Glutamatergic neuron (in vitro differentiated cells): ENCODE data around the gene KCTD10. TPM values are rescaled to one million over a fixed set of nuclear protein-coding genes. Genes with fewer than 3 reads are reported as not detected.
A peak's percentile ranks its signal among the peaks of the same experiment; 100 is the strongest.

Source experiments
- DNase-seq: peaks from one replicate; pipeline ENCODE4 v3.0.0; 2022
- H3K27ac Mint-ChIP-seq: one replicate; pipeline ENCODE4 v1.8.0; 2020; ENCODE audit warnings: mild to moderate bottlenecking, mixed read lengths, inconsistent platforms; ENCODE audit not compliant: unreplicated experiment
- H3K27me3 Mint-ChIP-seq: one replicate; pipeline ENCODE4 v1.8.0; 2020; ENCODE audit warnings: mild to moderate bottlenecking, moderate library complexity, mixed read lengths, inconsistent platforms; ENCODE audit not compliant: unreplicated experiment
- H3K36me3 Mint-ChIP-seq: one replicate; pipeline ENCODE4 v1.8.0; 2020; ENCODE audit warnings: mild to moderate bottlenecking, mixed read lengths, inconsistent platforms; ENCODE audit not compliant: unreplicated experiment
- H3K4me1 Mint-ChIP-seq: one replicate; pipeline ENCODE4 v1.8.0; 2020; ENCODE audit warnings: mild to moderate bottlenecking, low read depth, mixed read lengths, inconsistent platforms; ENCODE audit not compliant: unreplicated experiment
- H3K4me3 Mint-ChIP-seq: one replicate; pipeline ENCODE4 v1.8.0; 2020; ENCODE audit warnings: mild to moderate bottlenecking, mixed read lengths, inconsistent platforms; ENCODE audit not compliant: unreplicated experiment
- H3K9me3 Mint-ChIP-seq: one replicate; pipeline ENCODE4 v1.8.0; 2020; ENCODE audit warnings: mild to moderate bottlenecking, moderate library complexity, mixed read lengths, inconsistent platforms; ENCODE audit not compliant: unreplicated experiment
- CTCF ChIP-seq: fragments of 200-600 bp; sonication (generic); IDR thresholded peaks from one replicate; pipeline ENCODE4 v1.5.0; 2021; ENCODE audit not compliant: partially characterized antibody, unreplicated experiment
- total RNA-seq: library from RNA; stranded (reverse); fragmentation: NEBNext Ultra II Directional; extraction: Animal tissue kit (Norgen Biotek cat#: 25700); gene quantifications from one replicate; pipeline ENCODE4 v1.2.1, GENCODE V29; 2021; ENCODE audit not compliant: unreplicated experiment

Gene KCTD10
- total RNA-seq, 1 donor from 2014 or later: 95.2 TPM

GRCh38 chr12:109513977-109514376 is 36.9 kb upstream of the KCTD10 start:
- Mint-ChIP-seq H3K36me3 (no peaks in the 10 kb centered on the region), H3K27ac (peak overlapping the region; percentile 92), H3K4me3 (peak overlapping the region; percentile 40), H3K9me3 (peaks cover 5% of the 10 kb centered on the region), H3K27me3 (peaks cover 13% of the 10 kb centered on the region), H3K4me1 (peaks cover 47% of the 10 kb centered on the region)
- TF ChIP-seq CTCF: no peak
- DNase-seq: no peak

GRCh38 chr12:109513051-109513450 is 36.0 kb upstream of the KCTD10 start:
- peak overlapping the region; percentile 92 for H3K27ac Mint-ChIP-seq

GRCh38 chr12:109512608-109513007 is 35.5 kb upstream of the KCTD10 start:
- Mint-ChIP-seq H3K4me1 (peaks cover 33% of the 10 kb centered on the region), H3K27me3 (peaks cover 8% of the 10 kb centered on the region), H3K4me3 (peak overlapping the region; percentile 44), H3K9me3 (peaks cover 3% of the 10 kb centered on the region), H3K36me3 (no peaks in the 10 kb centered on the region), H3K27ac (peak overlapping the region; percentile 92)
- no peak for TF ChIP-seq CTCF
- no peak for DNase-seq

More at GRCh38 chr12:109513051-109513450, 36.0 kb upstream of the KCTD10 start:
- Mint-ChIP-seq H3K4me3 (peak overlapping the region; percentile 44), H3K9me3 (peaks cover 5% of the 10 kb centered on the region), H3K4me1 (peaks cover 38% of the 10 kb centered on the region), H3K36me3 (no peaks in the 10 kb centered on the region), H3K27me3 (peaks cover 10% of the 10 kb centered on the region)
- no peak for DNase-seq
- TF ChIP-seq CTCF: no peak

- Mint-ChIP-seq H3K9me3 (peaks cover 1% of the 10 kb centered on the region), H3K27me3 (peaks cover 4% of the 10 kb centered on the region), H3K27ac (no peak overlapping the region), H3K4me3 (no peak overlapping the region), H3K36me3 (no peaks in the 10 kb centered on the region), H3K4me1 (peaks cover 23% of the 10 kb centered on the region)
- no peak for DNase-seq
- TF ChIP-seq CTCF: no peak
Observed at GRCh38 chr12:109510196-109510595, 33.1 kb upstream of the KCTD10 start.

GRCh38 chr12:109504068-109504467 is 27.0 kb upstream of the KCTD10 start:
- H3K36me3 Mint-ChIP-seq: no peaks in the 10 kb centered on the region

More at GRCh38 chr12:109504068-109504467, 27.0 kb upstream of the KCTD10 start:
- no peak for DNase-seq
- no peak overlapping the region for H3K4me3 Mint-ChIP-seq
- H3K27me3 Mint-ChIP-seq: peaks cover 4% of the 10 kb centered on the region
- H3K9me3 Mint-ChIP-seq: no peaks in the 10 kb centered on the region
- H3K27ac Mint-ChIP-seq: no peak overlapping the region
- TF ChIP-seq CTCF: no peak
- H3K4me1 Mint-ChIP-seq: peaks cover 16% of the 10 kb centered on the region
